SK-N-SH (cell line): ENCODE data around the gene TULP4. TPM values are rescaled to one million over a fixed set of nuclear protein-coding genes. Genes with fewer than 3 reads are reported as not detected.

Source experiments
- CTCF ChIA-PET: fragments of 300-600, 350-600 bp; formaldehyde crosslinking; extraction: SDS; loops from one replicate; lab custom pipeline; 2021; lab: Yijun Ruan, JAX
- POLR2A ChIA-PET: fragments of 350-600 bp; sonication (Branson Sonifier 250); formaldehyde crosslinking; extraction: SDS; loops from one replicate; lab custom pipeline; 2020; ENCODE audit warnings: antibody characterized with exemption, inconsistent platforms; lab: Yijun Ruan, JAX
- DNase-seq: peaks from one replicate; pipeline ENCODE4 v3.0.0; 2012
- H2AFZ ChIP-seq: fragments of 200-600 bp; sonication (generic); 2 replicates; pipeline ENCODE4 v1.8.1; 2016; ENCODE audit warnings: antibody characterized with exemption, mild to moderate bottlenecking, low read depth
- H3F3A ChIP-seq: fragments of 200-600 bp; sonication (generic); replicated peaks from 2 replicates; pipeline ENCODE3; 2016; ENCODE audit warnings: antibody characterized with exemption, mild to moderate bottlenecking; ENCODE audit not compliant: insufficient read depth
- H3K27ac ChIP-seq, 2 experiments: fragments of 200-500 bp in 1 of 2; fragments of 200-600 bp in 1 of 2; sonication (Bioruptor generic) in 1 of 2; sonication (generic), shearing (Covaris generic) in 1 of 2; 2 replicates each; pipeline versions ENCODE4 v1.5.1 to v1.6.1; 2014 to 2016; ENCODE audit warnings: low read depth in 2 of 2, inconsistent platforms in 1 of 2, low read length in 1 of 2, mild to moderate bottlenecking in 1 of 2, mixed read lengths in 1 of 2
- H3K27me3 ChIP-seq: fragments of 200-600 bp; sonication (generic), shearing (Covaris generic); 2 replicates; pipeline ENCODE4 v1.6.1; 2016; ENCODE audit warnings: mixed run types; ENCODE audit not compliant: insufficient read depth
- H3K36me3 ChIP-seq, 2 experiments: fragments of 200-500 bp in 1 of 2; fragments of 200-600 bp in 1 of 2; sonication (Bioruptor generic) in 1 of 2; sonication (generic) in 1 of 2; replicated peaks in 1 of 2; 2 replicates each; pipeline versions ENCODE3 to v1.5.1; 2014 to 2016; ENCODE audit warnings: low read length in 1 of 2, mild to moderate bottlenecking in 1 of 2; ENCODE audit not compliant: insufficient read depth in 2 of 2, control insufficient read depth in 1 of 2
- H3K4me1 ChIP-seq, 2 experiments: fragments of 200-500 bp in 1 of 2; fragments of 200-600 bp in 1 of 2; sonication (Bioruptor generic) in 1 of 2; sonication (generic), shearing (Covaris generic) in 1 of 2; 2 replicates each; pipeline versions ENCODE4 v1.5.1 to v1.6.1; 2014 to 2016; ENCODE audit warnings: low read depth in 1 of 2, low read length in 1 of 2, mixed run types in 1 of 2; ENCODE audit not compliant: insufficient read depth in 2 of 2, control insufficient read depth in 1 of 2
- H3K4me2 ChIP-seq: fragments of 200-600 bp; sonication (generic), shearing (Covaris generic); 2 replicates; pipeline ENCODE4 v1.6.1; 2017; ENCODE audit warnings: mixed run types
- H3K4me3 ChIP-seq, 2 experiments: fragments of 200-500 bp in 1 of 2; fragments of 200-600 bp in 1 of 2; sonication (Bioruptor generic) in 1 of 2; sonication (generic), shearing (Covaris generic) in 1 of 2; 2 replicates each; pipeline versions ENCODE4 v1.5.1 to v1.8.1; 2014 to 2016; ENCODE audit warnings: low read depth in 2 of 2, inconsistent platforms in 1 of 2, low read length in 1 of 2, mild to moderate bottlenecking in 1 of 2, mixed read lengths in 1 of 2, moderate library complexity in 1 of 2
- H3K79me2 ChIP-seq: fragments of 200-600 bp; sonication (generic); 2 replicates; pipeline ENCODE4 v1.8.1; 2017; ENCODE audit warnings: mild to moderate bottlenecking; ENCODE audit not compliant: insufficient read depth
- H3K9ac ChIP-seq: fragments of 200-600 bp; sonication (generic); 2 replicates; pipeline ENCODE4 v1.6.1; 2017; ENCODE audit warnings: mixed run types
- H3K9me2 ChIP-seq: fragments of 200-600 bp; sonication (generic); 2 replicates; pipeline ENCODE4 v1.6.1; 2017; ENCODE audit warnings: mixed run types
- H3K9me3 ChIP-seq: fragments of 200-600 bp; sonication (generic); 2 replicates; pipeline ENCODE4 v1.6.1; 2017; ENCODE audit warnings: mixed run types, mild to moderate bottlenecking, moderate library complexity
- H4K20me1 ChIP-seq: fragments of 200-600 bp; sonication (generic); 2 replicates; pipeline ENCODE4 v1.6.1; 2017; ENCODE audit warnings: mild to moderate bottlenecking, mixed run types; ENCODE audit not compliant: insufficient read depth
- EZH2phosphoT487 ChIP-seq: fragments of 200-600 bp; sonication (generic); IDR thresholded peaks from 2 replicates; pipeline ENCODE4 v1.6.1; 2017; ENCODE audit warnings: low read depth, mixed run types, mild to moderate bottlenecking, antibody characterized with exemption, moderate library complexity, borderline replicate concordance
- FOSL2 ChIP-seq: IDR thresholded peaks from 2 replicates; pipeline ENCODE4 v1.4.0; 2012; ENCODE audit warnings: low read depth, mild to moderate bottlenecking, moderate library complexity, borderline replicate concordance
- FOXJ3 ChIP-seq: sonication (generic); formaldehyde crosslinking; IDR thresholded peaks from 2 replicates; pipeline ENCODE4 v1.5.1; 2020; ENCODE audit warnings: mild to moderate bottlenecking, missing genetic modification reagents
- FOXM1 ChIP-seq: IDR thresholded peaks from 2 replicates; pipeline ENCODE4 v1.4.0; 2012; ENCODE audit warnings: low read depth, mild to moderate bottlenecking
- GATA2 ChIP-seq: sonication (generic); formaldehyde crosslinking; IDR thresholded peaks from 2 replicates; pipeline ENCODE4 v1.5.0; 2020; ENCODE audit warnings: mild to moderate bottlenecking, missing genetic modification reagents
- MEF2A ChIP-seq: IDR thresholded peaks from 2 replicates; pipeline ENCODE4 v1.4.0; 2012; ENCODE audit warnings: low read depth, borderline replicate concordance
- NFIC ChIP-seq: IDR thresholded peaks from 2 replicates; pipeline ENCODE4 v1.4.0; 2012; ENCODE audit warnings: borderline replicate concordance
- RFX5 ChIP-seq: IDR thresholded peaks from 2 replicates; pipeline ENCODE4 v1.6.1; 2012; ENCODE audit warnings: mild to moderate bottlenecking, improper control_type of control experiment, low read length
- SIN3A ChIP-seq: IDR thresholded peaks from 2 replicates; pipeline ENCODE4 v1.6.1; 2012; ENCODE audit warnings: low read depth, mild to moderate bottlenecking, low read length, moderate library complexity, borderline replicate concordance
- TCF12 ChIP-seq: IDR thresholded peaks from 2 replicates; pipeline ENCODE4 v1.4.0; 2012
- USF2 ChIP-seq: fragments of 150-350 bp; IDR thresholded peaks from 2 replicates; pipeline ENCODE4 v1.6.1; 2017; ENCODE audit warnings: antibody characterized with exemption, low read length, low read depth, borderline replicate concordance
- ZBTB33 ChIP-seq: IDR thresholded peaks from 2 replicates; pipeline ENCODE4 v1.4.0; 2012; ENCODE audit warnings: low read depth, borderline replicate concordance
- WGBS: methylation state at CpG from one replicate; pipeline ENCODE4 v1.1.6; 2017; ENCODE audit warnings: low lambda C conversion rate; 5-methylcytosine and 5-hydroxymethylcytosine counted together
- polyA plus RNA-seq, 3 experiments: library from polyadenylated mRNA; depleted of rRNA; stranded (reverse); fragments of >200 nt; gene quantifications; 2 replicates each; pipeline ENCODE4 v1.2.3, GENCODE V29; 2012
- TF ChIP-seq, protein P1 (sequence below): IDR thresholded peaks from 2 replicates; pipeline ENCODE4 v1.4.0; 2012; ENCODE audit warnings: low read depth, borderline replicate concordance

TULP4 gene
- polyA plus RNA-seq, 1 of the 3 experiments (the other 2 are of a cell fraction) = 5.9 TPM

DNA sequence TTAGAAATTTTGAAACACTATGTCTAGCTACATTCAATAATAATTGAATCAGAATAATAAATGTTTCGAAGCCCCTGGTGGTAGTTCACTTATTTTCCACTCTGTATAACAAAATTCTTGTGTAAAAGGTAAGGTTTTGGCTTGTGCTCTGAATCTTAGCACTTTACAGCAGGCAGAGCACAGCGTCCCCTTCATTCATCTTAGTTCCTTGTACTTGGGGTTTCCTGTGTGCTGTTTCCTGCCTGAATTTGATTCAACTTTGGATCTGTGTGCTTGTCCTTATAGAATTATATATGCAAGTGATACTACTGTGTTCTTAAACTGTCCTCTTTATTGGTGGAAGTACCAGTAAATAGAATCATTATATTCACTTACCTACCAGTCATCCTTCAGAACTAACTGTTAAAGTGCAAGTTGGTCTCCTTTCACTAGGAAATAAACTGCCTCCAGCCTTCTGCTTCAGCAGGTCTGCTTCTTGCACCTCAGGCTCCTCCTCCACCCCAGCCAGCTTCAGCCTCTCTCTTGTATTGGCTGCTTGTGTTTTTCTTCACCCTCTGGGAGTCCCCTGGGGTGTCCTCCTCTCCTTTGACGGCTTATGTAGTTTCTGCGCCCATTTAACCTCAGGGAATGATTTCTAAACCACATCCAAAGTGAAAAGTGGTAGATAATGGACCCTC is 28.8 kb upstream of the TULP4 start:
- 70% methylated on average over 4 of the region's 4 CpGs for WGBS
- peak overlapping the region; percentile 67 for H3K4me2 ChIP-seq
- CTCF ChIA-PET = no interaction called here
- H3K9me2 ChIP-seq = no peaks in the 10 kb centered on the region
- H3K4me1 ChIP-seq = peaks cover 8 to 32% of the 10 kb centered on the region in 2 experiments
- peak overlapping the region; percentile 55 for H3K9ac ChIP-seq
- no peak for DNase-seq
- no peaks in the 10 kb centered on the region for H3K9me3 ChIP-seq
- peak overlapping the region; percentile 55 to 94 for H3K27ac ChIP-seq
- no peaks in the 10 kb centered on the region for H3K27me3 ChIP-seq
- no peak overlapping the region for H2AFZ ChIP-seq
- no peak overlapping the region for H3K4me3 ChIP-seq
- H3K36me3 ChIP-seq = peaks cover 12 to 14% of the 10 kb centered on the region in 2 experiments
- H4K20me1 ChIP-seq = no peaks in the 10 kb centered on the region
- peaks cover 63% of the 10 kb centered on the region for H3K79me2 ChIP-seq
- POLR2A ChIA-PET = no interaction called here
- H3F3A ChIP-seq = peaks cover 31% of the 10 kb centered on the region
- no peak for TF ChIP-seq ZBTB33
- TF ChIP-seq GATA2 (CRISPR knock-in tag) = no peak
- no peak for TF ChIP-seq RFX5
- no peak for TF ChIP-seq TCF12
- TF ChIP-seq FOXM1 = no peak
- no peak for TF ChIP-seq USF2
- no peak for TF ChIP-seq FOSL2
- no peak for TF ChIP-seq FOXJ3 (CRISPR knock-in tag)
- TF ChIP-seq, protein P1, sequence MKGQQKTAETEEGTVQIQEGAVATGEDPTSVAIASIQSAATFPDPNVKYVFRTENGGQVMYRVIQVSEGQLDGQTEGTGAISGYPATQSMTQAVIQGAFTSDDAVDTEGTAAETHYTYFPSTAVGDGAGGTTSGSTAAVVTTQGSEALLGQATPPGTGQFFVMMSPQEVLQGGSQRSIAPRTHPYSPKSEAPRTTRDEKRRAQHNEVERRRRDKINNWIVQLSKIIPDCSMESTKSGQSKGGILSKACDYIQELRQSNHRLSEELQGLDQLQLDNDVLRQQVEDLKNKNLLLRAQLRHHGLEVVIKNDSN = no peak
- no peak for TF ChIP-seq EZH2phosphoT487
- TF ChIP-seq SIN3A = no peak
- no peak for TF ChIP-seq NFIC
- no peak for TF ChIP-seq MEF2A
